ENCODE results near the gene KHDC4. TPM values are rescaled to one million over a fixed set of nuclear protein-coding genes. Genes with fewer than 3 reads are reported as not detected.
A peak's percentile ranks its signal among the peaks of the same experiment; 100 is the strongest.

KHDC4 gene
- total and polyA plus RNA-seq, 4 donors: 31.5 to 53.5 (median 41.2) TPM

- H3K36me3 ChIP-seq (ENCODE audit: control insufficient read depth, insufficient read depth, low read length): peaks cover 58% of the 10 kb centered on the region
- no CpG with 5 or more reads among the region's 8 CpGs for WGBS (ENCODE audit: insufficient coverage)
- no peak overlapping the region for H3K4me3 ChIP-seq (ENCODE audit: low read depth, low read length)
- H3K27ac ChIP-seq (ENCODE audit: low read depth, low read length): no peak overlapping the region
- H3K9me3 ChIP-seq (ENCODE audit: control insufficient read depth, insufficient read depth, low read length): no peaks in the 10 kb centered on the region
- H3K27me3 ChIP-seq (ENCODE audit: control insufficient read depth, insufficient read depth, low read length): no peaks in the 10 kb centered on the region
- peaks cover 18% of the 10 kb centered on the region for H3K4me1 ChIP-seq (ENCODE audit: control insufficient read depth, insufficient read depth, low read length)
- DNase-seq (ENCODE audit: low read depth in 4 of 6, low spot score in 6 of 6): no peak
Observed at GRCh38 chr1:155946633-155947219, 12.5 kb upstream of the KHDC4 start.

GRCh38 chr1:155944444-155944799 is 10.2 kb upstream of the KHDC4 start:
- H3K4me1 ChIP-seq (ENCODE audit: control insufficient read depth, insufficient read depth, low read length): peaks cover 26% of the 10 kb centered on the region
- no peak for DNase-seq (ENCODE audit: low read depth in 4 of 6, low spot score in 6 of 6)
- H3K4me3 ChIP-seq (ENCODE audit: low read depth, low read length): no peak overlapping the region
- no peaks in the 10 kb centered on the region for H3K9me3 ChIP-seq (ENCODE audit: control insufficient read depth, insufficient read depth, low read length)
- H3K36me3 ChIP-seq (ENCODE audit: control insufficient read depth, insufficient read depth, low read length): peaks cover 38% of the 10 kb centered on the region
- H3K27me3 ChIP-seq (ENCODE audit: control insufficient read depth, insufficient read depth, low read length): no peaks in the 10 kb centered on the region
- no peak overlapping the region for H3K27ac ChIP-seq (ENCODE audit: low read depth, low read length)
- WGBS (ENCODE audit: insufficient coverage): 32% methylated on average over 3 of the region's 6 CpGs

- Histone ChIP-seq H3K4me3 (ENCODE audit: low read depth, low read length) (no peak overlapping the region), H3K27me3 (ENCODE audit: control insufficient read depth, insufficient read depth, low read length) (no peaks in the 10 kb centered on the region), H3K27ac (ENCODE audit: low read depth, low read length) (no peak overlapping the region), H3K36me3 (ENCODE audit: control insufficient read depth, insufficient read depth, low read length) (peaks cover 22% of the 10 kb centered on the region), H3K4me1 (ENCODE audit: control insufficient read depth, insufficient read depth, low read length) (peaks cover 26% of the 10 kb centered on the region), H3K9me3 (ENCODE audit: control insufficient read depth, insufficient read depth, low read length) (no peaks in the 10 kb centered on the region)
- DNase-seq (ENCODE audit: low read depth in 4 of 6, low spot score in 6 of 6): no peak
- WGBS (ENCODE audit: insufficient coverage): 86% methylated on average over 8 of the region's 11 CpGs
Observed at GRCh38 chr1:155942578-155943141, 8.4 kb upstream of the KHDC4 start.

- Histone ChIP-seq H3K27ac (ENCODE audit: low read depth, low read length) (peak overlapping the region; percentile 15), H3K9me3 (ENCODE audit: control insufficient read depth, insufficient read depth, low read length) (no peaks in the 10 kb centered on the region), H3K4me1 (ENCODE audit: control insufficient read depth, insufficient read depth, low read length) (peaks cover 26% of the 10 kb centered on the region), H3K4me3 (ENCODE audit: low read depth, low read length) (no peak overlapping the region), H3K27me3 (ENCODE audit: control insufficient read depth, insufficient read depth, low read length) (no peaks in the 10 kb centered on the region), H3K36me3 (ENCODE audit: control insufficient read depth, insufficient read depth, low read length) (peaks cover 15% of the 10 kb centered on the region)
- DNase-seq (ENCODE audit: low read depth in 4 of 6, low spot score in 6 of 6): no peak
- WGBS (ENCODE audit: insufficient coverage): 89% methylated on average over 24 of the region's 29 CpGs
Observed at GRCh38 chr1:155941845-155942531, 7.8 kb upstream of the KHDC4 start.

GRCh38 chr1:155940993-155941844 is 7.0 kb upstream of the KHDC4 start, which contains the start of gene RXFP4:
Gene RXFP4, plus strand, starts transcription at chr1:155941638. Its CDS starts 72 bp downstream, at chr1:155941710.
- no peak for DNase-seq (ENCODE audit: low read depth in 4 of 6, low spot score in 6 of 6)
- no peak within 1 kb of the TSS for H3K4me3 ChIP-seq (ENCODE audit: low read depth, low read length)

GRCh38 chr1:155940482-155940992 is 6.3 kb upstream of the KHDC4 start:
- H3K27ac ChIP-seq (ENCODE audit: low read depth, low read length): peak overlapping the region; percentile 78
- H3K36me3 ChIP-seq (ENCODE audit: control insufficient read depth, insufficient read depth, low read length): peaks cover 6% of the 10 kb centered on the region
- H3K27me3 ChIP-seq (ENCODE audit: control insufficient read depth, insufficient read depth, low read length): no peaks in the 10 kb centered on the region
- H3K9me3 ChIP-seq (ENCODE audit: control insufficient read depth, insufficient read depth, low read length): no peaks in the 10 kb centered on the region
- H3K4me1 ChIP-seq (ENCODE audit: control insufficient read depth, insufficient read depth, low read length): peaks cover 26% of the 10 kb centered on the region
- WGBS (ENCODE audit: insufficient coverage): 78% methylated on average over 2 of the region's 4 CpGs
- H3K4me3 ChIP-seq (ENCODE audit: low read depth, low read length): no peak overlapping the region
- peak in 2 of 6 donors; percentile 9 to 54 for DNase-seq (ENCODE audit: low read depth in 4 of 6, low spot score in 6 of 6)

More at GRCh38 chr1:155940993-155941844, 7.0 kb upstream of the KHDC4 start, which contains the start of gene RXFP4:
- H3K9me3 ChIP-seq (ENCODE audit: control insufficient read depth, insufficient read depth, low read length): no peaks in the 10 kb centered on the region
- H3K27ac ChIP-seq (ENCODE audit: low read depth, low read length): peak within 1 kb of the TSS; percentile 78
- WGBS (ENCODE audit: insufficient coverage): 51% methylated on average over 10 of the region's 11 CpGs
- no peaks in the 10 kb centered on the region for H3K27me3 ChIP-seq (ENCODE audit: control insufficient read depth, insufficient read depth, low read length)
- H3K4me1 ChIP-seq (ENCODE audit: control insufficient read depth, insufficient read depth, low read length): peaks cover 26% of the 10 kb centered on the region
- peaks cover 11% of the 10 kb centered on the region for H3K36me3 ChIP-seq (ENCODE audit: control insufficient read depth, insufficient read depth, low read length)

- peaks cover 11% of the 10 kb centered on the region for H3K36me3 ChIP-seq (ENCODE audit: control insufficient read depth, insufficient read depth, low read length)
- no peak overlapping the region for H3K4me3 ChIP-seq (ENCODE audit: low read depth, low read length)
- H3K27ac ChIP-seq (ENCODE audit: low read depth, low read length): peak overlapping the region; percentile 40
- no peaks in the 10 kb centered on the region for H3K27me3 ChIP-seq (ENCODE audit: control insufficient read depth, insufficient read depth, low read length)
- peak in 3 of 6 donors; percentile 47 to 89 (median 85) for DNase-seq (ENCODE audit: low read depth in 4 of 6, low spot score in 6 of 6)
- no peaks in the 10 kb centered on the region for H3K9me3 ChIP-seq (ENCODE audit: control insufficient read depth, insufficient read depth, low read length)
- peaks cover 28% of the 10 kb centered on the region for H3K4me1 ChIP-seq (ENCODE audit: control insufficient read depth, insufficient read depth, low read length)
- WGBS (ENCODE audit: insufficient coverage): no CpG with 5 or more reads among the region's 1 CpG
Observed at GRCh38 chr1:155938220-155938627, 4.0 kb upstream of the KHDC4 start.

- no peak for DNase-seq (ENCODE audit: low read depth in 4 of 6, low spot score in 6 of 6)
- Histone ChIP-seq H3K36me3 (ENCODE audit: control insufficient read depth, insufficient read depth, low read length) (peaks cover 19% of the 10 kb centered on the region), H3K4me1 (ENCODE audit: control insufficient read depth, insufficient read depth, low read length) (peaks cover 24% of the 10 kb centered on the region), H3K4me3 (ENCODE audit: low read depth, low read length) (peak overlapping the region; percentile 99), H3K9me3 (ENCODE audit: control insufficient read depth, insufficient read depth, low read length) (no peaks in the 10 kb centered on the region), H3K27me3 (ENCODE audit: control insufficient read depth, insufficient read depth, low read length) (no peaks in the 10 kb centered on the region), H3K27ac (ENCODE audit: low read depth, low read length) (peak overlapping the region; percentile 95)
- 70% methylated on average over 13 of the region's 24 CpGs for WGBS (ENCODE audit: insufficient coverage)
Observed at GRCh38 chr1:155934936-155935590, 850 bp upstream of the KHDC4 start.

All from spinal cord (tissue), 10 donors.